GM18499 (cell line): ENCODE results near the gene RPS10.
"Not testable (repeated sequence)": the region's sequence is repeated elsewhere in the genome, so short reads cannot be mapped to it uniquely, and the experiment has no call there.

ENCODE experiments used
- ATAC-seq: cut with Tn5 transposase; IDR thresholded peaks from one replicate; pipeline ENCODE4 v1.9.1; 2021; ENCODE audit warnings: moderate number of reproducible peaks; ENCODE audit not compliant: insufficient read depth, unreplicated experiment

Gene RPS10

DNA sequence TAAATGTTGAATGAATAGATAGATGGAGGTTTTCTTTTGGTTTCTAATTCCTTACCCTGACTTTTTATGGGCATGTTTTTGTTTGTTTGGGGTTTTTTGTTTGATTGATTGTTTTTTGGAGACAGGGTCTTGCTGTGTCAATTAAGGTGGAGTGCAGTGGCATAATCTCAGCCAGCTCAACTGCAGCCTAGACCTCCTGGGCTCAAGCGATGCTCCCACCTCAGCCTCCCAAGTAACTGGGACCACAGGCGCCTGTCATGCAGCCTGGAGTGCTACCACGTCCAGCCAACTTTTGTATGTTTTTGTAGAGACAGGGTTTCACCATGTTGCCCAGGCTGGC, 31.9 kb downstream of the RPS10 start:
- ATAC-seq, result no peak

GRCh38 chr6:34393191-34393965, 32.5 kb downstream of the RPS10 start:
- ATAC-seq, result no peak

- peak; percentile 50 for ATAC-seq
These were observed 33.2 kb downstream of the RPS10 start, which contains the start of gene NUDT3 for GRCh38 chr6:34392497-34393190. Gene NUDT3 (minus strand): TSS chr6:34392669. CDS start chr6:34392362, 307 bp downstream.

DNA sequence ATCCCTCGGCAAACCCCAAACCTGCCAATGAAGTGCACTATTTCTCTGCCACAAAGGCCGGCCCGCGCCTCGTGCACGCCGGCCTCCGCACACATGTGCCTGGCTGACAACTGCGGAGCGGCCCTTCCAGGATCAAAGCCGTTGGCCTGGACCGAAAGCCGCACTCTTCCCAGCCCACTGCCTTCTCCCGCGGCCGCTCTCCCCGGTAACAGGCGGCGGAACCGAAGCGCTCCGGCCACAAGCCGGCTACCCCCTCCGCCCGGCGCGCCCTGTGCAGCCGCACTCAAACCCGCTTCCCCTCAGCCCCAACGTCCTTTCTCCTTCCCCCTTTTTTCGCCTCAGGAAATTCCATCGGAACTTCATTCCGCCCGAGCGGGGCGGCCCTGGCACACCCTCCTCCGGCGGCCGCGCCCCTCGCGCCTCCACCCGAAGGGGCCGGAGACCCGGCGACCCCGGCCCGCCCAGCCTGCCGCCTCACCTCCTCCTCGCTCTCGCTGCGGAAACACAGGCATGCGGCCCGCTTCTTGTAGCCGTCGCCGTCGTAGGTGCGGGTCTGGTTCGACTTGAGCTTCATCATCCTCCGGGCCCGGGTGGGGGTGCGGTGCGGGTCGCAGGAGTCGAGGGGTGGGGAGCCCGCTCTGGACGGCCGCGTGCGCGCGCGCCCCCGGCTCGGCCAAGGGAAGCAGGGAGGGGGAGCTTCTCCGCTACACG, 33.9 kb downstream of the RPS10 start:
- no peak for ATAC-seq

- ATAC-seq, result no peak
These were observed 34.4 kb downstream of the RPS10 start for GRCh38 chr6:34391473-34391785.

DNA sequence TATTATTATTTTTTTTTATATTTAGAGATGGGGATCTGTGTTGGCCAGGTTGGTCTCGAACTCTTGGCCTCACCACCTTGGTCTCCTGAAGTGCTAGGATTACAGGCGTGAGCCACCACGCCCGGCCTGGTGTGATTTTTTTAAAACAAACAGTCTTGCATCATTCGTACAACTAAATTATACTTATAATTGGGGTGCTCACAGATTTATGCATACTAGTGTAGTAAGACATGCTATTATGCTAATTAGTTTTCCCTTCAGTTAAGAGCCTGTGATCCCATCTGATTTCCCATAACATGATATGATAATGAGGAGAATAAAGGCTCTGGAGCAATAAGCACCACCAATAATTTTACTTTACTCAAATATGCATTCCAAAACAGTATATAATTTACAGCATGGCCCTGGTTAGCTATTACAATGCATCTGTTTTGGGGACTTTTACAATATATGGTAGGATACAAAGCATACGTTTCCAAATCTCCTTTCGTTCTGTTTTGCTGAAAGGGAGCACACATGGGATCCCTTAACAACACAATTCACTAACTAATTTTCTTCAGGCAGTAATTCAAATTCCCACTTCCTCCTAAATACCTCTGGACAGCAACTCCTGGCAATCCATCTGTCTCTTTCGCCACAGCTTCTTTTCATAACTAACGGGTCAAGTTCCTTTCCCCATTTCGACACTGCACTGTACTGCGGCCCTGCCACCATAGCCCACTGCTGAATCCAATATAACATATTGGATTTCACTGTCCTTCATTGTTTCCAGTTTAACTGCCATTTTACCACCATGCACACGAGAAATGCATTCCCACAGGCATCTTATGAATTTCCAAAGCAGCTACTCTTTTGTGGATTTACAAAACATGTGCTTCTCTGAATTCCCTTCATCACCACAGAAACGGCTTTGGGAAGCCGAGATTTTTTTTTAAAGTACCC, 35.1 kb downstream of the RPS10 start:
- ATAC-seq, result no peak

DNA sequence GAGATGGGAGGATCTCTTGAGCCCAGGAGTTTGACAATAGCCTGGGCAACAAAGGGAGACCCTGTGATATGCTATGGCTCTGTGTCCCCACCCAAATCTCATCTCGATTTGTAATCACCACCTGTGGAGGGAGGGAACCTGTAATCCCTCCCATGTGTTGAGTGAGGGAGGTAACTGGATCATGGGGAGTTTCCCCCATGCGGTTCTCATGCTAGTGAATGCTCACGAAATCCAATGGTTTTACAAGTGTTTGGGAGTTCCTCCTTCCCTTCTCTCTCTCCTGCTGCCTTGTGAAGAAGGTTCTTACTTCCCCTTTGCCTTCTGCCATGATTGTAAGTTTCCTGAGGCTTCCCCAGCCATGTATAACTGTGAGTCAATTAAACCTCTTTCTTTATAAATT, 36.8 kb downstream of the RPS10 start:
- no peak for ATAC-seq

DNA sequence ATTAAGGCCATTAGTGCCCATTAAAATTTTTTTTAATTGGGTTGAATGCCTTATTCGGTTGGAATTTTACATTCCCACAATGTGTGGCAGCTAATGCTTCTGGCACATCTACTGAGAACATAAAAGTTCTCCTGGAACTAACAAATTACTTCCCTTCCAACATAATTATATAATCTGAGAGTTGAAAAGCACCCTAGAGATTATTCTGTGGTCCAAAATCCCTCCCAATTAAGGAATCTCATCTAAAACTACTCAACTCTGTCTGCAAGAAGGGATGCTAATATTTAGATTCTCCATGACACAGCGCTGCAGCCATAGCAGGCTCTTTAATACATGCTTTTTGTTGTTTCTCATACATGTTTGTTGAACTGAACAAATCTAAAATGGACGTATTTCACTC, 37.4 kb downstream of the RPS10 start:
- no peak for ATAC-seq

DNA sequence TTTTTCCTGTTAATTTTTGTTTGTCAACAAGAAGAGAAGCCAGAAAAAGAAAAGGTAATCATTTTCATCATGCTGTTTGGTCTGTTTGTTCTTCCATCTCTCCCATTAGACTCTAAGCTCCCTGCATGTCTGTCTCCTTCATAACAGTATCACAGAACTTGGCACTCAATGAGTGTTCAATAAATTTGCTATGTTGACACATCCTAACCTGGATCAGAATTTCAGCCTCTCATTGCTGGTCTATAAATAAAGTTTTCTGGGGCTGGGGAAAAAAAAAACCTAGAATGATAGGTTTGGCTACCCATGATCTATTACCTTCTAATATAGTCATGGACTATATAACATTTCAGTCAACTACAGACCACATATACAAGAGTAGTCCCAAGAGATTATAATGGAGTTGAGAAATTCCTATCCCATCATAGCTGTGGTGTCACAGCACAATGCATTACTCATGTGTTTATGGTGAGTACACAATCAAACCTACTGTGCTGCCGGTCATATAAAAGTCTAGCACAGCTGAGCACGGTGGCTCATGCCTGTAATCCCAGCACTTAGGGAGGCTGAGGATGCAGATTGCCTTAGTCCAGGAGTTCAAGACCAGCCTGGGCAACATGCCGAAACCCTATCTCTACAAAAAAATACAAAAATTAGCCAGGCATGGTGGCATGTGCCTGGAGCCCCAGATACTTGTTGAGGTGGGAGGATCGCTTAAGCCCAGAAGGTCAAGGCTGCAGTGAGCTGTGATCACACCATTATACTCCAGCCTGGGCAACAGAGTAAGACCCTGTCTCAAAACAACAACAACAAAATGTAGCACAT, 39.3 kb downstream of the RPS10 start:
- ATAC-seq, result no peak

GRCh38 chr6:34385793-34386195, 40.1 kb downstream of the RPS10 start:
- ATAC-seq, result no peak

DNA sequence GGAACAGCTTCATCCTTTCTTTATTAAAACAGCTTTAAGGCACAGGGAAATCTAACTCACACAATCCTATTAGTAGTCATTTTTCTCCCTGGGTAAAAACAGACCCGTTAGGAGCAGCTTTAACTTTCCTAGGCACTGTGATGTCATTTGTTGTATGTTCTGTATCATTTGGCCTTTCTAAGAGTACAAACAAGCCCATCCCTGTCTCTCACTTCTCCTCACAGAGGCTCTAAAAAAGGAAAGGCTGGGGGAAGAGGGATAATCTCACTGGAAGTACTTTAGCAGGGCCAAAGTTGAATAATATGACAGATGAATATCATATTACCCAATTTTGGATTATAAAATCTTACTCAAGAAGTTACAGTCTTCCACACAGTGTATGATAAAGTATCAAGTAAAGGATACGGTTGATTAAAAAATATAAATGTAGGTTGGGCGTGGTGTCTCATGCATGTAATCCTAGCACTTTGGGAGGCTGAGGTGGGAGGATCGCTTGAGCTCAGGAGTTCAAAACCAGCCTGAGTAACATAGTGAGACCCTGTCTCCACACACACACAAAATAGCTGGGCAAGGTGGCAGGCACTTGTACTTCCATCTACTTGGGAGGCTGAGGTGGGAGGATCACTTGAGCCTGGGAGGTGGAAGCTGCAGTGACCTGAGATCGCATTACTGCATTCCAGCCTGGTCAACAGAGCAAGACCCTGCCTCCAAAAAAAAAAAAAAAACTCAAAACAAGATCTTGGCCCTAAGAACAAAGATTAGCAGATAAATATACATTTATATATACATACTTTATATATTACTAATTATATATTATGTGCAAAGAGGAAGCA, 41.3 kb downstream of the RPS10 start:
- ATAC-seq, result no peak

GRCh38 chr6:34383656-34384320, 42.1 kb downstream of the RPS10 start:
- no peak for ATAC-seq

DNA sequence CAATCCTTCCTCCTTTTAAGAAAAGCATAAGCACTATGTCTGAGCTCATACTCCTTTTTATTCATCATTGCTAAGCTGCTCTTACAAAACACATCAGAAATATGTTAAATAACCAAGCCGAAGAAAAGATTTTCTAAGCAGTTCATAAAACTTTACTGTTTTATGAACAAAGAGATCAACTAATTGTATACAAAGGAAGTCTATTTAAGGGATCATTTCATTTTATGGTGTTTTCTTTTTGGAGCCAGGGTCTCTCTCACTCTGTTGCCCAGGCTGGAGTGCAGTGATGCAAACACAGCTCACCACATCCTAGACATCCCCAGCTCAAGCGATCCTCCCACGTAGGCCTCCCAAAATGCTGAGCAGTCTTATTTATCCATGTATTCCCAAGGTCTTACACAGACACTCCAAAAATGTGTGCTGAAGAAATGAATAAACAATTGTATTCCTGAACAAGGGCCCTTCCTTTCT, 42.7 kb downstream of the RPS10 start:
- ATAC-seq, result no peak

- no peak for ATAC-seq
These were observed 44.8 kb downstream of the RPS10 start for GRCh38 chr6:34381081-34381480.

DNA sequence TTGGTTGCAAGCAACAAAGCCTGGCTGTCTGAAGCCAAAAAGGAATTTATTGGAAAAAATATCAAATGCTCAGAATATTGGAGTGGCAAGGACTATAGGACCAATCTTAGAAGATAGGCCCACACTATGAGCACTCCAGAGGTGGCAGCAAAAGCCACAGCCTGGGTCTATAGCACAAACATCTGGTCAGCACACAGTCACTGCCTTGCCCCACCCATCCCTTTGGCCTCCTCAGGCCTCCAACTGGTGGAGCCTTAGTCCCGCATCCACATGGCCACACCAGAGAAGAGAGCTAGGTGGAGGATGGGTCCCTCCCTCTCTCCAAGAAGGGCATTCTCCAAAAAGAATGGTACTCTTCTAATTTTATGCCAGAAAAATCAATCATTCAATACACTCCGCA, 47.4 kb downstream of the RPS10 start:
- ATAC-seq, result no peak

DNA sequence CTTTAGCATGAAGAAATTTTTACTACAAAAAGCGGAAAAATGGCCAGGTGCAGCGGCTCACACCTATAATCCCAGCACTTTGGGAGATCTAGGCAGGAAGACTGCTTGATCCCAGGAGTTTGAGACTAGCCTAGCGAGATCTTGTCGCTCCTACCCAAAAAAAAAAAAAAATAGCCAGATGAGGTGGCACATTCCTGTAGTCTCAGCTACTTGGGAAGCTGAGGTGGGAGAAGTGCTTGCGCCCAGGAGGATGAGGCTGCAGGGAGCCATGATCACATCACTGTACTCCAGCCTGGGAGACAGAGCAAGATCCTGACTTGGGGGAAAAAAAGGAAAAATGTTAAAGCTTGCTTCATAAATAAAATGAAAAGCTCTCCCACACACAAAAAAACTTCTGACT, 47.9 kb downstream of the RPS10 start:
- no peak for ATAC-seq

- ATAC-seq, result not testable (repeated sequence)
These were observed 48.3 kb downstream of the RPS10 start for GRCh38 chr6:34377571-34377970.

DNA sequence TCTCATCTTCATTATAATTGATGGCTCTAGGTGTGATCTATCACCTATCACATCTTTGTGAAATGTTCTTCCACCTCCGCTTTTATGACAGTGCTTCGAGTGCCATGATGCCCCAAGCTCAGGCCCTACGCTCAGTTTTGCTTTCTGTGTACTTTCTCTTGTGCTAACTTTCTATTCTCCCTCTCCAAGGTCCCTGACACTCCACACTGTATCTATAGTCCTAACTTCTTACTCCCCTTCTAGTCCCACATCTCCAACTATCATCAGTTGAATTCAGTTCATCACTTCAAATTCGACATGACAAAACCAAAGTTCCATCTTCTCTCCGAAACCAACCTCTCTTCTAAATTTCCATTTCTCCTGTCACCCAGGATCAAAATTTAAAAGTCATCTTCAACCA, 50.0 kb downstream of the RPS10 start:
- ATAC-seq, result no peak
